GM18519 (cell line): Measurements from ENCODE around the gene KCNMB1.

Experiments used
- ATAC-seq: cut with Tn5 transposase; IDR thresholded peaks from one replicate; pipeline ENCODE4 v1.9.1; 2021; ENCODE audit warnings: mild to moderate bottlenecking, moderate library complexity; ENCODE audit not compliant: unreplicated experiment, low FRiP score

KCNMB1 gene

DNA sequence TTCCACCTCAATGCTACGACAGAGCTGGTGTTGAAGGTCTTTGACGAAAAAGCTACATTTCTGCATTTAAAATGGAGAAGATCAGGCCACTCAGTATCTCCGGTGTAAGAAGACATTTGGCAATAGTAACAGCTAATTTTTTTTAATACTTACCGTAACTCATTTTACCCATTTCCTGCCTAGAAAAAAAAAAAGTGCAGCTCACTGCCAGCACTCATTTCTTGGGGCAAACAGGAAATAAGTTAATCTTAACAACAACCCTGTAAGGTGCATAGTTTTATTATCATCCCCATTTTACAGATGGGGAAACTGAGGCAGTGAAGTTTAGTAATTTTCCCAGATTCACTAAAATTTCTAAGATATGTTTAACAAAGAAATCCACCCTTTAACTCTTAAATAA, 27.4 kb upstream of the KCNMB1 start:
- ATAC-seq = no peak

DNA sequence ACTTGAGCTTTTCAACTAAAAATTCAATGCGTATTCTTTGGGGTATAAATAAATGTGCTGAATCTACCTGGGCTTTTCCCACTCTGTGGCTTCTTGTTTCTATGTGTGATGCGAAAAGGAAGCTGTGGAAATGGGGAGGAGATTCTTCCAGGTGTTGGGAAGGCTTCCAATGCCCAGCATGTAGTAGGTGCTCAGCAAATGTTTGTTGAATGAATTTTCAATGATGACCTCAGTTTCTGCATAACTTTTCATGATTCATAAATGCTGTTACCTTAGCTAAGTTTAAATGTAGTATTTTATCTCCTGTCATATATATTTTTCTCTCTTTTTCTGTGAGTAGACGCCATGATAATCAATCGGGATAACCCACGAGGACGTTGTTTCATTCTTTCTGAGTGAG, 25.6 kb upstream of the KCNMB1 start:
- ATAC-seq = no peak

GRCh38 chr5:170413897-170414296, 24.7 kb upstream of the KCNMB1 start:
- no peak for ATAC-seq

- no peak for ATAC-seq
Measured at GRCh38 chr5:170411100-170411499, 21.9 kb upstream of the KCNMB1 start.

DNA sequence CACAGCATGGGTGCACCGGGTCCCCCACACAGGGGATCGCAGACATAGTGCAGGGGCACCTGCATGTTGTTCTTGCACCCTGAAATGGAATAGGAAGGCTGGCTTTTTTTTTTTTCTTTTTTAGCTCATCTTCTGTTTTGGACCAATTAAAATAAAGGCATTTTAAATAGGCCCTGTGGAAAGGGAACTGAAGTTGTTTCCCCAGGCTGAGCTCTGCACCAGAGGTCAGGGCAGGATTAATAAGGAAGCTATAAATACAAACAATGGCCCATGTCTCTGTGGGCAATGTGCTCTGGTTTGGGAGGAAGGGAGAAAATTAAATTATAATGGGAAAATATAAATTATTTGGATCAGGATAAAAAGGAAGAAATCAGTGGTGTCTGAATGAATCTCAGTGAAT, 21.2 kb upstream of the KCNMB1 start:
- no peak for ATAC-seq

- ATAC-seq = no peak
Measured at GRCh38 chr5:170408877-170409660, 19.9 kb upstream of the KCNMB1 start.

- ATAC-seq = no peak
Measured at GRCh38 chr5:170408226-170408625, 19.1 kb upstream of the KCNMB1 start.

GRCh38 chr5:170407062-170407461, 17.9 kb upstream of the KCNMB1 start:
- ATAC-seq = no peak

GRCh38 chr5:170405817-170406216, 16.6 kb upstream of the KCNMB1 start:
- no peak for ATAC-seq

DNA sequence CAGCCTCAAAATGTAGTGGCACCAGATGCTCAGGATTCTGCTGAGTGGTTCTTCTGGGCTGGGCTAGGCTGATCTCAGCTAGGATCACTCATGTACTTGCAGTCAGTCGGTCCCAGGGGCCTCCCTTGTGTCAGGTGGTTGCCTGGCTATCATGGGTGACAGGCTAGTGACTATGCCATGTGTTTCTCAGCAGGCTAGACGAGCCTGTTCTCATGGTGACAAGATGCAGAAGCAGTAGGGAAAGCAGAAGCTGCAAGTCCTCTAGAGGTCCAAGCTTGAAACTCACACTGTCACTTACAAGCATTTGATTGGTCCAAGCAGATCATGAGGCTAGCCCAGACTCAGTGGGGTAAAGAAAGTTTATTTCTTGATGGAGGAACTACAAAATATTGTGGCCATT, 15.2 kb upstream of the KCNMB1 start:
- no peak for ATAC-seq

DNA sequence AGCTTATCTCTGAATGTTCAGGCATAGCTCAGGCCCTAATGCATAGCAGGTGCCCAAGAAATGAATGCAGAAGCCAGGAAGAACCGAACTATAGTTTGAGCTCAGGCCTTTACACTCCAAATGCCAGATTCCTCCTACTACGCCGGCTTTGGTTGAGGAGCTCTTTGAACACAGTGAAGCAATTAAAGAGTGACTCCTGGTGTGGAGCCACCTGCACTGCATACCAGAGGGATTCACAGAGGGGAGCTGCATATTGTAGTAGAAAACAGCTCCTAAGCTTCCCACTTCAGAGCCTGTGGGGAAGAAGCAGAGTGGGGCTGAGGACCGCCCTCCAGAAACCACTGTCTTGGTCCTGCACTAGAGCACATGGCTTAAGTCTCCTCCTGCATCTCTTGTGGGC, 14.5 kb upstream of the KCNMB1 start:
- ATAC-seq = no peak

- ATAC-seq = no peak
Measured at GRCh38 chr5:170402508-170402907, 13.3 kb upstream of the KCNMB1 start.

DNA sequence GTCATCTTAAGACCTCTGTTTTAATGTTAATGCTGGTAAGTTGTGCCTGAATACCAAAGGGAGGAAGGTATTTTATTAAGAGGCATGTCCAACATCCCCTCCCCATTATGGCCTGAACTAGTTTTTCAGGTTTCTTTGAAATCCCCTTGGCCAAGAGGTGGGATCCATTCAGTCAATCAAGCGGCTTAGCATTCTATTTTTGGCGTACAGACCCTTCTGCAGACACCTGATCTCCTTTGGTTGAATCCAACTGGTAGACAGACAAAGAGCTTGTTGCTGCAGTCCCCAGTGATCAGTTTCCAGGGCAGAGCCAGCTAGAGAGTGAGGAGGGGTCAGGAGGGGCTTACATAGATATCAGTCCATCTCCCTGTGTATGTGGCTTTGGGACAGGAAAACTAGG, 7.9 kb upstream of the KCNMB1 start:
- ATAC-seq = no peak

DNA sequence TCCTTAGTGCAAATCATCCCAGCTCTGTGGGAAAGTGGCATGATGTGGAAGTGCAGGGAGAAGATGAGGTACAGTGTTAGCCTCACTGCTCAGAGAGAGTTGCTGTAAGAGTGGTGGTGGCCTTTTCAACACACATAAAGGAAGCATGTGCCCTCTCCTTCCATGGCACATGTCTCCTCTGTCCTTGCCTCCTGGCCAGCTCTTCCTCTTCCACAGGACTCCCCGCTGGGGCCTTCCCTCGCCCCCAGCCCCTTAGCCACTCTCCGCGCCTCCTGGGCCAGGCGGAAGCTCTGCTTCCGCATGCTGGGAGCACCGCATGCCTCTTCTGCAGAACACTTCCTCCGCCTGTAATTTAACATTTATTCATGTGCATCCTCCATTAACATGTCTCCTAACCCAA, 4.8 kb upstream of the KCNMB1 start:
- no peak for ATAC-seq

DNA sequence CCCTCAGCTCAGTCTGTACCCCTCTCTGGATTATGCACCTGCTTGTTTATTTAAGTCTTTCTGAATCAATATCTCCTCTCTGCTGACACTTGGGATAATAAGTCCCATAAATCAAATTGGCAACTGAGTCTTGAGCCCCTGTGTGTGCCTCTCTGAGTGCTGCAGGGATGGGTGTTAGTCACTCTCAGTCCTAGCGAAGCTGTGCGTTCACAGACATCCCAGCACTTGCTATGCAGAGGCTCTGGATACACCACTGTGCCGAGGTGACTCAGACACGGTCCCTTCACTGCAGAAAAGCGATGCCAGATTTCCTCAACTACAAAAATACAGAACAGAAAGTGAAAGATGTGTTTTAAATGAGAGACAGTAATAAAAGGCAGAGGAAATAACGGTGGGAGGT, 4.1 kb upstream of the KCNMB1 start:
- peak; percentile 56 for ATAC-seq

DNA sequence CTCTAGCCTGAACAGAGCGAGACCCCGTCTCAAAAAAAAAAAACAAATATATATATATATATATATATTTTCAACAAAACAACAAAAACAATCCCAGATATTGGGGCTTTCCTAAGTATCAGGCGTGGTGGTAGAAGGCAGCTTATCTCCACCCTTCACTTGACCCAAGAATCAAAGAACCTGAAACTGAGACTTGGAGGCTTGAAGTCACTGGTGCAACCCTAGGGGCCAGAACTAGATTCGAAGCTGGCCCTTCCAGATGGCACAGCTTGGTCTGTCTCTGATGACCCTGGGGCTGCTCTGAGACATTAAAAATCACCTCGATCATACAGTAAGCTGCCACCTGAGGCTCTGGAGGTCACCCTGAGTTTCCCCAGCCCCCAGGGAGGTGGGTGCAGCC, 1.3 kb upstream of the KCNMB1 start:
- ATAC-seq = no peak

GRCh38 chr5:170389550-170389892, 354 bp upstream of the KCNMB1 start:
- no peak for ATAC-seq

DNA sequence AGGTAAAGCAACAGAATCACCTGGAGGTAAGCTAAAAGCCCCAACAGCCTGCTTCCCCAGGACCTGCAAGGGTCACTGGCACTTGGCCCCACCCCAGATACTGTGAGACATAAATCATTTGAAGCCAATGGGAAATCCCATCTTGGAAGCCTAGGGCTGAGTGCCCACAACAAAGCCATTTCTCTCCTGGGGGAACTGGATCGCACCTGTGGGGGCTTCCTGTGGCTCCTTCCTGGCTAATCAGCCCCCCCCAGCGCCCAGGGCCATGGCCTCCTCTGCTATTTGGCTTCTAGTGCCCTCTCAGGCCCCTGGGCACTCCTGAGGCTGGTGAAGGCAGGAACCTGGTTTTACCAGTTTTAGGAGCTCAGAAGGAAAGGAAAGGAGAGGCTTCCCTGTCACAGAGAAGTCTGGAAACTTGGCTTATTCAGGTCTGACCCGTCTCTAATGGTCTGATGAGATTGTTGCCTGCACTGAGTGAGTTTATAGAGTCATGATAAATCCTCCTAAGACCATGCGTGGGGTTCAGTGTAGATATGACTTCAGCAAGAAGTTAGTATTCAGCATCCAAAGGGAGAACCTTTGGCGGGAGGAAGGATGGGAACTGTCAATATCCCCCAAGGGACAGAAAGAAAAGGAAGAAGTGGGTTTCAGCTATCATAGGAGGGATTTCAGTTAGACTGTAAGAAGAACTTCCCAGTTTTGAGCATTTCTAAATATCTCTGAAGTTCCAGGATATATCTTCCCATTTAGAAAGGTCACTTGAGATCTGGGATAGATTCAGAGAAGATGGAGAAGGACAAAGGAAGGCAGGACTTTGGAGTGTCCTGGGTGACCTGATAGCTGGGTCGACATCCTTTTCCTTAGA, 1.2 kb downstream of the KCNMB1 start:
- no peak for ATAC-seq

DNA sequence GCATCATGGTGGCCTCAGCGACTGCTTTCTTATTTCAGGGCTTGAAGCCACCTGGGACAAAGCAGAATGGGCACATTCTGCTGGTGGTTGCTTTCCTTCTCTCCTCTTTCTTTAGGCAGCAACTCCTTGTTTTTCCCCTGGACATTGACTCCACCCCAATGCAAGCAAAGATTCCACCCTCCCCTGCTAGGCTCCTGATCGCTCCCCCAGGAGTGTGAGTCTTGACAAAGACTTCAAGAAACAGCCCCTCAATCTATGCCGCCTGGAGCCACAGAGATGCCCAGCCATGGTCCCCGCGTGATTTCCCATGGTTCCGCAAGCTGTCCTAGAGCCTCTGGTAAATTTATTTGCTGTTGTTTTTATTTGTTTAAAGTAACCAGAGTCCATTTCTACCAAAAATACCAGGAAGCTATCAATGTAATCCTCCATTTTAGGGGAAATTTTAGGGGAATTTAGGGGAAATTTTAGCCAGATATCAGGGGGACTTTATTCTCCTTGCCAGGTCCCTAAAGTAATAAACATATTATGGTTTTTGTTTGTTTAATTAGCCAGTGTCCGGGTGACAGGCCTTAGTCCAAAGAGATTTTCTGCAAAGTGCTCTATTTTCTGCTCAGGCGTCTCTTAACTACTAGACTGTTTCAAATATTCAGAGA, 2.3 kb downstream of the KCNMB1 start:
- no peak for ATAC-seq

GRCh38 chr5:170383227-170383626, 5.9 kb downstream of the KCNMB1 start:
- no peak for ATAC-seq

GRCh38 chr5:170382790-170383189, 6.4 kb downstream of the KCNMB1 start:
- ATAC-seq = no peak
